Endothelial cell of umbilical vein (primary cell): ENCODE measurements around the gene MDFIC. TPM values are rescaled to one million over a fixed set of nuclear protein-coding genes. Genes with fewer than 3 reads are reported as not detected.

ENCODE experiments used
- BruUV-seq: library from RNA; stranded (reverse); fragments of 400-500 nt; replicated peaks from 2 replicates; lab custom pipeline; 2021; lab: Mats Ljungman, UMichigan
- CTCF ChIA-PET: fragments of 300-600, 350-600 bp; sonication (Branson Sonifier 250); formaldehyde crosslinking; loops from one replicate; lab custom pipeline; 2021; ENCODE audit warnings: antibody characterized with exemption, inconsistent platforms; lab: Charles Lee
- POLR2A ChIA-PET: fragments of 300-600, 350-600 bp; sonication (Branson Sonifier 250); formaldehyde crosslinking; loops from one replicate; lab custom pipeline; 2021; ENCODE audit warnings: antibody characterized with exemption, inconsistent platforms; lab: Charles Lee
- DNase-seq: peaks from one replicate; pipeline ENCODE4 v3.0.0-alpha.2; 2011; ENCODE audit warnings: low read depth, low spot score
- FAIRE-seq: peaks from 2 replicates; lab custom pipeline; 2011; peaks lifted over from hg19 to GRCh38; lab: Jason Lieb, UNC
- H2AFZ ChIP-seq: 2 replicates; pipeline ENCODE4 v1.6.0; 2012; ENCODE audit warnings: low read depth, low read length, control low read depth, inconsistent platforms
- H3K27ac ChIP-seq: 2 replicates; pipeline ENCODE4 v1.5.1; 2011; ENCODE audit warnings: low read depth, mild to moderate bottlenecking, control low read depth, low read length, moderate library complexity; ENCODE audit not compliant: insufficient read depth
- H3K27me3 ChIP-seq, 2 experiments: 2 replicates each; pipeline versions ENCODE4 v1.6.0 to v1.6.1; 2011; ENCODE audit warnings: low read length in 2 of 2, mixed read lengths in 1 of 2; ENCODE audit not compliant: control insufficient read depth in 2 of 2, insufficient read depth in 2 of 2
- H3K36me3 ChIP-seq, 2 experiments: 2 replicates in 1 of 2; 3 replicates in 1 of 2; pipeline ENCODE4 v1.5.1; 2011; ENCODE audit warnings: low read length in 2 of 2, mild to moderate bottlenecking in 1 of 2, moderate library complexity in 1 of 2; ENCODE audit not compliant: control insufficient read depth in 2 of 2, insufficient read depth in 2 of 2; ENCODE audit errors: extremely low read depth in 1 of 2
- H3K4me1 ChIP-seq: 3 replicates; pipeline ENCODE4 v1.5.1; 2011; ENCODE audit warnings: mild to moderate bottlenecking, low read length; ENCODE audit not compliant: control insufficient read depth, insufficient read depth; ENCODE audit errors: extremely low read depth
- H3K4me2 ChIP-seq: 2 replicates; pipeline ENCODE4 v1.6.1; 2011; ENCODE audit warnings: low read length, control low read depth, mixed read lengths; ENCODE audit not compliant: insufficient read depth
- H3K4me3 ChIP-seq, 3 experiments: fragments of 200-600 bp in 1 of 3; sonication (generic), shearing (Covaris generic) in 1 of 3; replicated peaks in 1 of 3; 2 replicates each; pipeline ENCODE4 v1.5.1; 2011 to 2016; ENCODE audit warnings: control low read depth in 3 of 3, low read length in 3 of 3, mild to moderate bottlenecking in 2 of 3, inconsistent platforms in 1 of 3, low read depth in 1 of 3, moderate library complexity in 1 of 3; ENCODE audit not compliant: insufficient read depth in 1 of 3
- H3K79me2 ChIP-seq: 2 replicates; pipeline ENCODE4 v1.6.0; 2012; ENCODE audit warnings: low read length, inconsistent platforms; ENCODE audit not compliant: control insufficient read depth, insufficient read depth
- H3K9ac ChIP-seq: replicated peaks from 2 replicates; pipeline ENCODE3; 2011; ENCODE audit warnings: low read length, control low read depth; ENCODE audit not compliant: insufficient read depth; ENCODE audit errors: extremely low read depth
- H3K9me1 ChIP-seq: replicated peaks from 3 replicates; pipeline ENCODE4 v1.6.0; 2011; ENCODE audit warnings: mild to moderate bottlenecking, low read length; ENCODE audit not compliant: control insufficient read depth, insufficient read depth; ENCODE audit errors: extremely low read depth
- H3K9me3 ChIP-seq: replicated peaks from 2 replicates; pipeline ENCODE4 v1.5.1; 2012; ENCODE audit warnings: low read length, inconsistent platforms; ENCODE audit not compliant: control insufficient read depth, insufficient read depth
- H4K20me1 ChIP-seq: replicated peaks from 2 replicates; pipeline ENCODE3; 2011; ENCODE audit warnings: mild to moderate bottlenecking, low read length; ENCODE audit not compliant: control insufficient read depth, insufficient read depth; ENCODE audit errors: extremely low read depth
- CTCF ChIP-seq, 2 donors: IDR thresholded peaks; 1 replicate in 1 of 2; 2 replicates in 1 of 2; pipeline ENCODE4 v1.5.1; 2011; ENCODE audit warnings: low read length in 2 of 2, mild to moderate bottlenecking in 2 of 2, moderate library complexity in 2 of 2, control low read depth in 1 of 2, inconsistent platforms in 1 of 2, low read depth in 1 of 2; ENCODE audit not compliant: insufficient read depth in 1 of 2; ENCODE audit errors: extremely low read depth in 1 of 2
- EZH2 ChIP-seq: IDR thresholded peaks from 2 replicates; pipeline ENCODE4 v1.6.1; 2012; ENCODE audit warnings: borderline replicate concordance, low read depth, mild to moderate bottlenecking, moderate library complexity, low read length, inconsistent platforms; ENCODE audit not compliant: severe bottlenecking
- FOS ChIP-seq: IDR thresholded peaks from 2 replicates; pipeline ENCODE4 v1.6.1; 2011; ENCODE audit warnings: mild to moderate bottlenecking, low read length, moderate library complexity, borderline replicate concordance; ENCODE audit not compliant: insufficient read depth
- GATA2 ChIP-seq: IDR thresholded peaks from 2 replicates; pipeline ENCODE4 v1.7.0; 2011; ENCODE audit warnings: low read depth, mild to moderate bottlenecking, moderate library complexity, mixed read lengths, low read length; ENCODE audit not compliant: insufficient read length, insufficient read depth
- JUN ChIP-seq: IDR thresholded peaks from 2 replicates; pipeline ENCODE4 v1.6.1; 2011; ENCODE audit warnings: borderline replicate concordance, low read depth; ENCODE audit not compliant: insufficient read length, insufficient read depth
- MYC ChIP-seq: IDR thresholded peaks from one replicate; pipeline ENCODE4 v1.6.1; 2011; ENCODE audit warnings: mild to moderate bottlenecking, low read depth, low read length
- POLR2A ChIP-seq: IDR thresholded peaks from 2 replicates; pipeline ENCODE4 v1.6.1; 2012; ENCODE audit warnings: low read depth, mild to moderate bottlenecking, control low read depth, low read length
- POLR2AphosphoS5 ChIP-seq: IDR thresholded peaks from 2 replicates; pipeline ENCODE4 v1.6.1; 2012; ENCODE audit warnings: low read depth, mild to moderate bottlenecking, control low read depth, low read length, moderate library complexity; ENCODE audit not compliant: insufficient read depth
- dilution Hi-C: fragments of 300-500 bp; cut with MboI; formaldehyde crosslinking; loops from one replicate; pipeline ENCODE4 v1.15.0; 2019; ENCODE audit warnings: low sequenced_read_pairs; ENCODE audit not compliant: extremely low pct_ligation_motif_present
- intact Hi-C: fragments of 100-400 bp; cut with micrococcal nuclease; formaldehyde crosslinking; loops from one replicate; pipeline ENCODE4 v1.10.0; 2022
- polyA plus RNA-seq, 4 experiments: library from polyadenylated mRNA; depleted of rRNA in 3 of 4; stranded (reverse) in 3 of 4; unstranded in 1 of 4; fragments of >200 nt; gene quantifications; 2 replicates each; pipeline versions ENCODE4 v1.2.1 to v1.2.3, GENCODE V29; 2011 to 2012; ENCODE audit warnings: missing spikeins in 1 of 4
- total RNA-seq: library from RNA; stranded (reverse); gene quantifications from 2 replicates; pipeline ENCODE4 v1.2.3, GENCODE V29; 2021
- TF ChIP-seq, protein P1 (sequence below): IDR thresholded peaks from 2 replicates; pipeline ENCODE4 v1.6.1; 2011; ENCODE audit not compliant: insufficient read depth, insufficient read length

Gene MDFIC
- total and polyA plus RNA-seq, 2 donors (not counting 3 experiments of a cell fraction or from before 2014, with no cell fraction given), result 6.5 to 14.2 TPM

DNA sequence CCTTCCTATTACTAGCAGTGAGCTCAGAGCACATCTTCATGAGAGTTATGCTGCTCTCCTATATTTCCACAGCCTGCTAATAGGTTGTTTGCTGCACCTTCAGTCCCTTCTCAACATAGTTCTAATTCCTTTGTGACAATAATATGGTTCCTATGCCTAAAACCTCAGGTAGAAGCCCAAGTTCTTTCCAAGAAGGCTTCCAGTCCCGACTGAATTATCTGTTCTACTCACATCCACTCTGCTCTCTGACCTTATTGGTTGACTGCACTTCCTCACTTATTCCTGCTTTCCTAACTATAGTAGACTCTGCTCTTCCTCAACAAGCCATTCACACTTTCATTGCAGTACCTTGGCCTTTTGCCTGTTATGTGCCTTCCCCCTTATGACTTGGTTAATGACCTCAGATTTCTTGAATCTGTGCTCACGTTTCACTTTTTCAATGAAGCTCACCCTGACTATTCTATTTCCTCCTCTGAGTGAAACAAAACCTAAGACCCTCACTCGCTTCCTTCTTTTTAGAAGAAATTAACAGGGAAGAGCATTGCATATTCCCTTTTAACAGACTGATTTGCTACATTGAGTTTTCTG lies 132.7 kb downstream of the MDFIC start:
- H3K27me3 ChIP-seq, result peaks cover 34 to 64% of the 10 kb centered on the region in 2 experiments
- no peak overlapping the region for H3K27ac ChIP-seq
- dilution Hi-C loops (no loop called here), intact Hi-C loops (no loop called here)
- DNase-seq (no peak), FAIRE-seq (no peak)
- no peaks in the 10 kb centered on the region for H3K79me2 ChIP-seq
- no peak overlapping the region for H3K9ac ChIP-seq
- no peaks in the 10 kb centered on the region for H3K36me3 ChIP-seq
- H3K4me1 ChIP-seq, result no peaks in the 10 kb centered on the region
- H3K9me1 ChIP-seq, result no peaks in the 10 kb centered on the region
- CTCF ChIA-PET, result no interaction called here
- BruUV-seq, result no TSS peak
- H3K4me2 ChIP-seq, result no peak overlapping the region
- TF ChIP-seq JUN (no peak), MYC (no peak), FOS (no peak), EZH2 (no peak), POLR2A (no peak)
- TF ChIP-seq, protein P1, sequence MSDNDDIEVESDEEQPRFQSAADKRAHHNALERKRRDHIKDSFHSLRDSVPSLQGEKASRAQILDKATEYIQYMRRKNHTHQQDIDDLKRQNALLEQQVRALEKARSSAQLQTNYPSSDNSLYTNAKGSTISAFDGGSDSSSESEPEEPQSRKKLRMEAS, result no peak
- no peaks in the 10 kb centered on the region for H3K9me3 ChIP-seq
- POLR2A ChIA-PET, result no interaction called here
- H3K4me3 ChIP-seq, result no peak overlapping the region
- H4K20me1 ChIP-seq, result no peaks in the 10 kb centered on the region
- H2AFZ ChIP-seq, result no peak overlapping the region

GRCh38 chr7:115056019-115056418 lies 134.1 kb downstream of the MDFIC start:
- H3K9me1 ChIP-seq, result no peaks in the 10 kb centered on the region

More at GRCh38 chr7:115056019-115056418, 134.1 kb downstream of the MDFIC start:
- H3K27me3 ChIP-seq, result peaks cover 31 to 52% of the 10 kb centered on the region in 2 experiments
- ChIA-PET POLR2A (no interaction called here), CTCF (interaction anchor here (1.5 kb wide), 1 partner anchor 18 kb away, joined by 3 read pairs; no protein-coding TSS in a partner anchor)
- BruUV-seq, result no TSS peak
- no peaks in the 10 kb centered on the region for H3K4me1 ChIP-seq
- H2AFZ ChIP-seq, result no peak overlapping the region
- H3K36me3 ChIP-seq, result no peaks in the 10 kb centered on the region
- H3K27ac ChIP-seq, result no peak overlapping the region
- no peaks in the 10 kb centered on the region for H3K9me3 ChIP-seq
- intact Hi-C loops, result no loop called here
- no peaks in the 10 kb centered on the region for H4K20me1 ChIP-seq
- TF ChIP-seq POLR2A (no peak), EZH2 (no peak), MYC (no peak), FOS (no peak), CTCF (IDR thresholded peaks at IDR 0.05; ENCODE audit: extremely low read depth in 1 of 2, insufficient read depth in 1 of 2, low read depth in 1 of 2, low read length in 2 of 2) (no peak), JUN (no peak), GATA2 (no peak), POLR2AphosphoS5 (no peak)
- TF ChIP-seq, protein P1, result no peak
- dilution Hi-C loops, result no loop called here
- H3K79me2 ChIP-seq, result no peaks in the 10 kb centered on the region
- H3K4me2 ChIP-seq, result no peak overlapping the region
- FAIRE-seq (no peak), DNase-seq (no peak)
- no peak overlapping the region for H3K9ac ChIP-seq
- no peak overlapping the region for H3K4me3 ChIP-seq
